Gastroesophageal sphincter (tissue), 4 donors: ENCODE data around the gene FRK. TPM values are rescaled to one million over a fixed set of nuclear protein-coding genes. Genes with fewer than 3 reads are reported as not detected.

ENCODE experiments used
- ATAC-seq: fragments of 150-250 bp; one replicate; pipeline ENCODE4 v1.9.1; 2016; ENCODE audit warnings: mild to moderate bottlenecking, moderate library complexity
- H3K27ac ChIP-seq, 4 donors: fragments of 200-600 bp; sonication (generic) in 3 of 4; 1 replicate in 3 of 4; 2 replicates in 1 of 4; pipeline ENCODE4 v1.5.1; 2016 to 2019
- H3K27me3 ChIP-seq: fragments of 200-600 bp; sonication (generic); one replicate; pipeline ENCODE4 v1.5.1; 2019
- H3K36me3 ChIP-seq, 2 donors: fragments of 200-600 bp; sonication (generic); one replicate each; pipeline ENCODE4 v1.5.1; 2019; ENCODE audit warnings: control low read depth in 1 of 2
- H3K4me1 ChIP-seq, 3 donors: fragments of 200-600 bp; sonication (generic); 1 replicate in 2 of 3; 2 replicates in 1 of 3; pipeline ENCODE4 v1.5.1; 2016 to 2019; ENCODE audit warnings: control low read depth in 2 of 3
- H3K4me3 ChIP-seq, 2 donors: fragments of 200-600 bp; sonication (generic); one replicate each; pipeline ENCODE4 v1.5.1; 2019; ENCODE audit warnings: mild to moderate bottlenecking in 1 of 2, moderate library complexity in 1 of 2
- H3K9me3 ChIP-seq, 3 donors: fragments of 200-600 bp; sonication (generic); one replicate each; pipeline ENCODE4 v1.5.1; 2017 to 2019; ENCODE audit warnings: control low read depth in 2 of 3
- CTCF ChIP-seq, 4 experiments: fragments of 200-600 bp in 2 of 4; fragments of 450-650 bp in 2 of 4; sonication (generic) in 1 of 4; IDR thresholded peaks; one replicate each; pipeline ENCODE4 v1.5.1; 2017 to 2019; ENCODE audit warnings: antibody characterized with exemption in 4 of 4, mild to moderate bottlenecking in 2 of 4, moderate library complexity in 2 of 4
- EP300 ChIP-seq: sonication (generic); formaldehyde crosslinking; IDR thresholded peaks from one replicate; pipeline ENCODE4 v1.6.1; 2017; ENCODE audit warnings: antibody characterized with exemption, mild to moderate bottlenecking
- POLR2A ChIP-seq, 2 donors: fragments of 450-650 bp; IDR thresholded peaks; one replicate each; pipeline ENCODE4 v1.6.1; 2017; ENCODE audit warnings: antibody characterized with exemption in 2 of 2, mild to moderate bottlenecking in 2 of 2, moderate library complexity in 1 of 2
- POLR2AphosphoS5 ChIP-seq: sonication (generic); formaldehyde crosslinking; IDR thresholded peaks from one replicate; pipeline ENCODE4 v1.6.1; 2017; ENCODE audit warnings: antibody characterized with exemption
- WGBS, 2 donors: methylation state at CpG; one replicate each; pipeline ENCODE4 v1.1.5; 2018; ENCODE audit warnings: low coverage in 1 of 2; 5-methylcytosine and 5-hydroxymethylcytosine counted together
- total RNA-seq, 4 donors: library from RNA; depleted of rRNA; stranded (reverse); fragments of >200 nt; gene quantifications; one replicate each; pipeline ENCODE4 v1.1.0, GENCODE V29; 2016

Gene FRK
- total RNA-seq, 4 donors from 2014 or later, result 0.42 to 1.9 (median 1.3) TPM

- no peak overlapping the region for H3K27ac ChIP-seq
- no peak for ATAC-seq
- TF ChIP-seq CTCF (IDR thresholded peaks at IDR 0.05) (no peak), POLR2AphosphoS5 (no peak), EP300 (no peak), POLR2A (IDR thresholded peaks at IDR 0.05) (no peak)
Observed at GRCh38 chr6:116070101-116070500, 9.4 kb upstream of the FRK start.

GRCh38 chr6:116066789-116067188 is 6.1 kb upstream of the FRK start:
- Histone ChIP-seq H3K27me3 (no peaks in the 10 kb centered on the region), H3K4me3 (no peak overlapping the region), H3K36me3 (no peaks in the 10 kb centered on the region), H3K4me1 (peaks cover 0 to 3% (median 0%) of the 10 kb centered on the region in 3 donors), H3K9me3 (no peaks in the 10 kb centered on the region), H3K27ac (no peak overlapping the region)
- 82 to 100% methylated on average over 1 to 2 of the region's 2 CpGs for WGBS, 2 donors
- ATAC-seq, result no peak
- TF ChIP-seq POLR2AphosphoS5, result no peak
- no peak for TF ChIP-seq POLR2A (IDR thresholded peaks at IDR 0.05)
- TF ChIP-seq EP300, result no peak

More at GRCh38 chr6:116070101-116070500, 9.4 kb upstream of the FRK start:
- WGBS, 2 donors, result 76 to 88% methylated on average over 1 of the region's 1 CpG
- Histone ChIP-seq H3K4me3 (no peak overlapping the region), H3K4me1 (no peaks in the 10 kb centered on the region), H3K9me3 (no peaks in the 10 kb centered on the region), H3K36me3 (no peaks in the 10 kb centered on the region), H3K27me3 (no peaks in the 10 kb centered on the region)

- peaks cover 0 to 22% (median 0%) of the 10 kb centered on the region in 3 donors for H3K4me1 ChIP-seq
- no peaks in the 10 kb centered on the region for H3K27me3 ChIP-seq
- H3K9me3 ChIP-seq, result no peaks in the 10 kb centered on the region
- no peak overlapping the region for H3K27ac ChIP-seq
- TF ChIP-seq CTCF (IDR thresholded peaks at IDR 0.05) (no peak), POLR2A (IDR thresholded peaks at IDR 0.05) (no peak), EP300 (no peak), POLR2AphosphoS5 (no peak)
- H3K4me3 ChIP-seq, result no peak overlapping the region
- no peaks in the 10 kb centered on the region for H3K36me3 ChIP-seq
- ATAC-seq, result no peak
Observed at GRCh38 chr6:116064666-116065065, 4.0 kb upstream of the FRK start.

GRCh38 chr6:116062496-116062895 is 1.8 kb upstream of the FRK start:
- Histone ChIP-seq H3K36me3 (no peaks in the 10 kb centered on the region), H3K4me1 (peaks cover 0 to 25% (median 0%) of the 10 kb centered on the region in 3 donors), H3K27me3 (no peaks in the 10 kb centered on the region), H3K27ac (no peak overlapping the region), H3K4me3 (no peak overlapping the region), H3K9me3 (no peaks in the 10 kb centered on the region)
- 83 to 89% methylated on average over 3 to 4 of the region's 4 CpGs for WGBS, 2 donors
- TF ChIP-seq POLR2A (IDR thresholded peaks at IDR 0.05) (no peak), EP300 (no peak), CTCF (IDR thresholded peaks at IDR 0.05) (no peak), POLR2AphosphoS5 (no peak)
- ATAC-seq, result no peak

GRCh38 chr6:116059713-116060571 is 749 bp downstream of the FRK start:
- no peaks in the 10 kb centered on the region for H3K36me3 ChIP-seq
- no peaks in the 10 kb centered on the region for H3K9me3 ChIP-seq
- TF ChIP-seq POLR2A (IDR thresholded peaks at IDR 0.05) (no peak), CTCF (IDR thresholded peaks at IDR 0.05) (no peak), EP300 (no peak)
- WGBS, 2 donors, result 53 to 56% methylated on average over 4 to 11 of the region's 13 CpGs
- peaks cover 0 to 25% (median 0%) of the 10 kb centered on the region in 3 donors for H3K4me1 ChIP-seq
- H3K27ac ChIP-seq, result peak overlapping the region in 2 of 4 donors; percentile 57 to 69
- peak overlapping the region; percentile 1 to 36 for H3K4me3 ChIP-seq
- peak; percentile 29 for ATAC-seq
- no peaks in the 10 kb centered on the region for H3K27me3 ChIP-seq
